GM10248 (cell line): Measurements from ENCODE around the gene C18orf32.
"Not testable (repeated sequence)": the region's sequence is repeated elsewhere in the genome, so short reads cannot be mapped to it uniquely, and the experiment has no call there.

Experiments used
- CTCF ChIA-PET: fragments of 300-600 bp; sonication (Branson Sonifier 250); formaldehyde crosslinking; extraction: SDS; loops from one replicate; lab custom pipeline; 2021; ENCODE audit warnings: antibody characterized with exemption; lab: Yijun Ruan, JAX
- POLR2A ChIA-PET: fragments of 350-650 bp; sonication (Branson Sonifier 250); formaldehyde crosslinking; extraction: SDS; loops from one replicate; lab custom pipeline; 2020; ENCODE audit warnings: antibody characterized with exemption; lab: Yijun Ruan, JAX
- DNase-seq: peaks from one replicate; pipeline ENCODE4 v3.0.0; 2012; ENCODE audit errors: extremely low spot score
- CTCF ChIP-seq: IDR thresholded peaks from 2 replicates; pipeline ENCODE4 v1.5.1; 2012; ENCODE audit warnings: mild to moderate bottlenecking, low read depth; ENCODE audit errors: extremely low read depth, missing control alignments, control extremely low read depth

The C18orf32 gene

GRCh38 chr18:49517483-49517882 is 30.4 kb upstream of the C18orf32 start:
- CTCF ChIA-PET = interaction anchor here (1.2 kb wide), 1 partner anchor 341 kb away, joined by 4 read pairs; no protein-coding TSS in a partner anchor
- TF ChIP-seq CTCF = no peak
- no peak for DNase-seq
- POLR2A ChIA-PET = no interaction called here

GRCh38 chr18:49515516-49515915 is 28.5 kb upstream of the C18orf32 start:
- no peak for TF ChIP-seq CTCF
- POLR2A ChIA-PET = no interaction called here
- DNase-seq = no peak
- CTCF ChIA-PET = interaction anchor here (1.3 to 2.6 kb wide), 2 partner anchors 9 to 343 kb away, joined by 3 to 17 read pairs; no protein-coding TSS in a partner anchor

GRCh38 chr18:49515003-49515402 is 28.0 kb upstream of the C18orf32 start:
- CTCF ChIA-PET = interaction anchor here (1.0 to 2.6 kb wide), 5 partner anchors 10 to 843 kb away, joined by 3 to 17 read pairs (median 4); no protein-coding TSS in a partner anchor
- POLR2A ChIA-PET = not testable (repeated sequence)

GRCh38 chr18:49514577-49514976 is 27.5 kb upstream of the C18orf32 start:
- no peak for DNase-seq
- POLR2A ChIA-PET = interaction anchor here (0.7 kb wide), 1 partner anchor 19 kb away, joined by 3 read pairs; no protein-coding TSS in a partner anchor
- CTCF ChIA-PET = interaction anchor here (1.0 to 2.6 kb wide), 5 partner anchors 10 to 843 kb away, joined by 3 to 17 read pairs (median 4); no protein-coding TSS in a partner anchor
- no peak for TF ChIP-seq CTCF

More at GRCh38 chr18:49515003-49515402, 28.0 kb upstream of the C18orf32 start:
- DNase-seq = not testable (repeated sequence)

- POLR2A ChIA-PET, DNase-seq: not testable (repeated sequence)
- CTCF ChIA-PET = interaction anchor here (1.3 to 2.6 kb wide), 3 partner anchors 217 to 346 kb away, joined by 3 to 17 read pairs (median 4); no protein-coding TSS in a partner anchor
Observed at GRCh38 chr18:49512876-49513275, 25.8 kb upstream of the C18orf32 start.

GRCh38 chr18:49510393-49511115 is 23.5 kb upstream of the C18orf32 start:
- peak; percentile 80 for TF ChIP-seq CTCF
- CTCF ChIA-PET = interaction anchor here (0.6 to 6.5 kb wide), 32 partner anchors 8 to 922 kb away, joined by 3 to 103 read pairs (median 3); no protein-coding TSS in a partner anchor
- peak; percentile 59 for DNase-seq
- POLR2A ChIA-PET = no interaction called here

- DNase-seq, POLR2A ChIA-PET: not testable (repeated sequence)
- CTCF ChIA-PET = interaction anchor here (1.5 to 6.5 kb wide), 3 partner anchors 11 to 354 kb away, joined by 3 to 103 read pairs (median 5); no protein-coding TSS in a partner anchor
Observed at GRCh38 chr18:49506438-49506837, 19.4 kb upstream of the C18orf32 start.

- POLR2A ChIA-PET = no interaction called here
- CTCF ChIA-PET = no interaction called here
- no peak for TF ChIP-seq CTCF
- no peak for DNase-seq
Observed at GRCh38 chr18:49503931-49504330, 16.9 kb upstream of the C18orf32 start.
